Activated T-helper 2 cell treated with anti-CD3 and anti-CD28 coated beads, Interferon-gamma antibody, Interleukin-2, Interleukin-4, amounts not matched to agents 10 μg/mL and 5 μg/mL and 100 μg/mL, durations not matched to agents 14 hours and 24 hours and 36 hours (primary cell): ENCODE data around the gene SPOCK3. TPM values are rescaled to one million over a fixed set of nuclear protein-coding genes. Genes with fewer than 3 reads are reported as not detected.

ENCODE experiments used
- DNase-seq: peaks from one replicate; pipeline ENCODE4 v3.0.0; 2021; ENCODE audit warnings: low spot score
- H3K27ac Mint-ChIP-seq: one replicate; pipeline ENCODE4 v1.8.0; 2021; ENCODE audit warnings: mixed read lengths
- H3K27me3 Mint-ChIP-seq: one replicate; pipeline ENCODE4 v1.8.0; 2021; ENCODE audit warnings: low read depth, mixed read lengths
- H3K36me3 Mint-ChIP-seq: one replicate; pipeline ENCODE4 v1.8.0; 2021; ENCODE audit warnings: low read depth, mixed read lengths
- H3K4me1 Mint-ChIP-seq: one replicate; pipeline ENCODE4 v1.8.0; 2021; ENCODE audit warnings: low read depth, mixed read lengths
- H3K4me3 Mint-ChIP-seq: one replicate; pipeline ENCODE4 v1.8.0; 2021; ENCODE audit warnings: low read depth, mild to moderate bottlenecking, moderate library complexity, mixed read lengths
- H3K9me3 Mint-ChIP-seq: one replicate; pipeline ENCODE4 v1.8.0; 2021; ENCODE audit warnings: mixed read lengths
- intact Hi-C: fragments of 100-400 bp; cut with micrococcal nuclease; formaldehyde crosslinking; loops from one replicate; pipeline ENCODE4 v1.15.1; 2023
- total RNA-seq: library from RNA; stranded (reverse); gene quantifications from 2 replicates; pipeline ENCODE4 v1.2.3, GENCODE V29; 2022

SPOCK3 gene
- total RNA-seq, 1 donor from 2014 or later, result not detected

GRCh38 chr4:167021545-167022155 is 212.6 kb downstream of the SPOCK3 start:
- Mint-ChIP-seq H3K36me3 (no peaks in the 10 kb centered on the region), H3K27me3 (no peaks in the 10 kb centered on the region), H3K4me1 (no peaks in the 10 kb centered on the region), H3K9me3 (no peaks in the 10 kb centered on the region), H3K27ac (no peak overlapping the region), H3K4me3 (no peak overlapping the region)
- DNase-seq, result peak; percentile 11
- intact Hi-C loops, result loop anchor here (1.0 to 2.0 kb wide), 4 partner anchors 269 to 1133 kb away; no protein-coding TSS in a partner anchor

DNA sequence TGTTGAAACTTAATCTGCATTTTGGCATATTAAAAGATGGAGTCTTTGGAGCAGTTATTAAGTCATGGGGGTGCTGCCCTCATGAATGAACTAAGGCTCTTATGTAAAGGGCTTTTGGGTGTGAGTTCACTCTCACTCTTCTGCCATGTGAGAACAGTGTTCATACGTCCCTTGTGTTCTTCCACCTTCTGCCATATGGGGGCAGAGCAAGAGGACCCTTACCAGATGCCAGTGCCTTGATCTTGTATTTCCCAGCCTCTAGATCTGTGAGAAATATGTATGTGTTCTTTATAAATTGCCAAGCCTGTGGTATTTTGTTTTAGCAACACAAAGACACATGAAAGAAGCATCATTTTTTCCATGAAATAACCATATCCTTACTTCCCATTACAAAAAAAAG is 213.9 kb downstream of the SPOCK3 start:
- Mint-ChIP-seq H3K4me3 (no peak overlapping the region), H3K36me3 (no peaks in the 10 kb centered on the region), H3K9me3 (no peaks in the 10 kb centered on the region), H3K27ac (no peak overlapping the region), H3K4me1 (no peaks in the 10 kb centered on the region), H3K27me3 (no peaks in the 10 kb centered on the region)
- intact Hi-C loops, result loop anchor here (2.0 kb wide), 2 partner anchors 270 to 1056 kb away; no protein-coding TSS in a partner anchor
- no peak for DNase-seq

DNA sequence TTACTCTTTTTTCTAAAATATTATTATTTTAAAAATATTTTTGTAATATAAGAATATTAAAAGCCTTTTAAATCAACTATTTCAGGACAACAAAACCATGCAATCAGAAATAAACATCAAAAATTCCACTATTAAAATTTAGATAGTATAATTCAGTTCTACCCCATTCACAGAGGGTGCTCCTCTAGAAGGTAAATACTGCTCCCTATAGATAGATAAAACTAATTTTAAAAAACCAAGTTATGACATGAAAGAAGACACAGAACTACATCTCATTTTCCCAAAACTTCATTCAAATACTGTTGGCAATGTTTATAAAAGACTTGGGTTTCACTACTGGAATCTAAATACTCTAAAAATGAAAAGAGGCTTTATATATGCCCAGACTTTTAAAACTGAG is 219.3 kb downstream of the SPOCK3 start:
- no peak overlapping the region for H3K27ac Mint-ChIP-seq
- no peak for DNase-seq
- no peaks in the 10 kb centered on the region for H3K4me1 Mint-ChIP-seq
- H3K4me3 Mint-ChIP-seq, result no peak overlapping the region
- H3K9me3 Mint-ChIP-seq, result no peaks in the 10 kb centered on the region
- no peaks in the 10 kb centered on the region for H3K36me3 Mint-ChIP-seq
- intact Hi-C loops, result no loop called here
- H3K27me3 Mint-ChIP-seq, result no peaks in the 10 kb centered on the region

- Mint-ChIP-seq H3K27me3 (no peaks in the 10 kb centered on the region), H3K36me3 (no peaks in the 10 kb centered on the region), H3K4me1 (no peaks in the 10 kb centered on the region), H3K9me3 (no peaks in the 10 kb centered on the region), H3K27ac (no peak overlapping the region), H3K4me3 (no peak overlapping the region)
- intact Hi-C loops, result no loop called here
- DNase-seq, result no peak
Observed at GRCh38 chr4:167003326-167003725, 231.0 kb downstream of the SPOCK3 start.

GRCh38 chr4:167000141-167000852 is 234.0 kb downstream of the SPOCK3 start:
- H3K27ac Mint-ChIP-seq, result no peak overlapping the region
- no peaks in the 10 kb centered on the region for H3K4me1 Mint-ChIP-seq
- H3K27me3 Mint-ChIP-seq, result no peaks in the 10 kb centered on the region
- no peak for DNase-seq
- no peaks in the 10 kb centered on the region for H3K36me3 Mint-ChIP-seq
- no peaks in the 10 kb centered on the region for H3K9me3 Mint-ChIP-seq
- no peak overlapping the region for H3K4me3 Mint-ChIP-seq
- intact Hi-C loops, result no loop called here

- H3K9me3 Mint-ChIP-seq, result no peaks in the 10 kb centered on the region
- no peaks in the 10 kb centered on the region for H3K4me1 Mint-ChIP-seq
- H3K36me3 Mint-ChIP-seq, result no peaks in the 10 kb centered on the region
- no peaks in the 10 kb centered on the region for H3K27me3 Mint-ChIP-seq
- H3K27ac Mint-ChIP-seq, result no peak overlapping the region
- intact Hi-C loops, result no loop called here
- DNase-seq, result no peak
- H3K4me3 Mint-ChIP-seq, result no peak overlapping the region
Observed at GRCh38 chr4:166996216-166996615, 238.1 kb downstream of the SPOCK3 start.

GRCh38 chr4:166994686-166995085 is 239.6 kb downstream of the SPOCK3 start:
- no peak overlapping the region for H3K4me3 Mint-ChIP-seq
- no peaks in the 10 kb centered on the region for H3K36me3 Mint-ChIP-seq

DNA sequence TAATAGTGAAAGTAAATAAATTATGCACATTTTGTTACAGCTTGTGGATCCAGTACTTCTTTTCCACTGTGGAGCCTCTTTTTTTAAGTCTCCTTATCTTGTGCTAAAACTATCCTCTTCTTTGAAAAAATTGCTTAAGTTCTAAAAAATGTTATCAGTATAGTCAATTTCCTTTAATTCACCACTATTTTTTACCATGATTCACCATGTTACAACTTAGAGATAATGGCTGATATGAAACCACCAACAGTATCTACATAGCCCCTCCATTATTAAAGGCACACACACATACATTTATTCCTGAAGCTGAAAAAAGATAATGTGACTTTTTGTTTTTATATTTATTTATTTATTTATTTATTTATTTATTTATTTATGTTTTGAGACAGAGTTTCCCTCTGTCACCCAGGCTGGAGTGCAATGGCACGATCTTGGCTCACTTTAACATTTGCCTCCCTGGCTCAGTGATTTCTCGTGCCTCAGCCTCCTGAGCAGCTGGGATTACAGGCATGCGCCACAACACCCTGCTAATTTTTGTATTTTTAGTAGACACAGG is 243.2 kb downstream of the SPOCK3 start:
- intact Hi-C loops, result no loop called here
- H3K36me3 Mint-ChIP-seq, result no peaks in the 10 kb centered on the region
- no peak overlapping the region for H3K4me3 Mint-ChIP-seq
- DNase-seq, result no peak
- H3K27ac Mint-ChIP-seq, result no peak overlapping the region
- no peaks in the 10 kb centered on the region for H3K9me3 Mint-ChIP-seq
- H3K4me1 Mint-ChIP-seq, result no peaks in the 10 kb centered on the region
- H3K27me3 Mint-ChIP-seq, result no peaks in the 10 kb centered on the region

More at GRCh38 chr4:166994686-166995085, 239.6 kb downstream of the SPOCK3 start:
- Mint-ChIP-seq H3K27me3 (no peaks in the 10 kb centered on the region), H3K27ac (no peak overlapping the region), H3K4me1 (no peaks in the 10 kb centered on the region), H3K9me3 (no peaks in the 10 kb centered on the region)
- no peak for DNase-seq
- intact Hi-C loops, result no loop called here

GRCh38 chr4:166989886-166990285 is 244.4 kb downstream of the SPOCK3 start:
- H3K36me3 Mint-ChIP-seq, result no peaks in the 10 kb centered on the region
- H3K27ac Mint-ChIP-seq, result no peak overlapping the region
- no peaks in the 10 kb centered on the region for H3K9me3 Mint-ChIP-seq
- DNase-seq, result no peak
- no peaks in the 10 kb centered on the region for H3K4me1 Mint-ChIP-seq
- intact Hi-C loops, result no loop called here
- H3K4me3 Mint-ChIP-seq, result no peak overlapping the region
- no peaks in the 10 kb centered on the region for H3K27me3 Mint-ChIP-seq

DNA sequence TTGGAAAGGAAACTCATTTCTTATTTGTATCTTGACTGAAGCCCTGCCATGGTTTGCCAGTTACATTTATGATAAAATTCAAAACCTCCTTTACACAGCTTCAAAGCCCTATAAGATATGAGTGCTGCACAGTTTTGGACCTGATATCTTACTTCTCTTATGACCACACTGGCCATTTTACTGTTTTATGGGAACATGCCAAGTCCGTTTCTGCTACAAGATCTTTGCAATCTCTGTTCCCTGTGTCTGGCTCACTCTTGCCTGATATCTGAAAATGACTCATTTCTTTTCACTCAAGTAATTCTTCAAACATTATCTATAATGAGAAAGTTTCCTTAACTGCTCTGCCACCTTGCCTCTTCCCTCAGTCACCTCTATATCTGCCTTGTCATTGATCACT is 247.3 kb downstream of the SPOCK3 start:
- Mint-ChIP-seq H3K4me1 (no peaks in the 10 kb centered on the region), H3K27me3 (no peaks in the 10 kb centered on the region), H3K27ac (no peak overlapping the region), H3K36me3 (no peaks in the 10 kb centered on the region), H3K9me3 (no peaks in the 10 kb centered on the region), H3K4me3 (no peak overlapping the region)
- intact Hi-C loops, result no loop called here
- no peak for DNase-seq

DNA sequence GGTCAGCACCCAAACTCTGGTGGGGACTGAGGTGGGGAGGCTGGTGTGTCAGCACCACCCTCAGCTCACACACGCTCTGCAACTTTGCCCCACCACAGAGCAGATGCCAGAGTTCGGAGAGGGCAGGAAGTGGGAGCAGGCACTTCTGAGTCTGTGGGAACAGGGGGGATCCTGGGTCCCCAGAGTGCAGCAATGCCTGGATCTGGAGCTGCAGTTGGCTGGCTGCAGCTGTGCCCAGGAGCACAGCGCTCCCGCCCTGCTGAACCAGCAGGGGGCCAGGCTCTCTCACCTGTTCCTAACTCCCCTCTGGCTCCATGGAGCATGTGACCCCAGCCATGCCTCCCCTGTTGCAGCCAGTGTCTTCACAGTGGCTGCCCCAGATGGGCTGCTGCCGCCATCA is 252.4 kb downstream of the SPOCK3 start:
- H3K4me3 Mint-ChIP-seq, result no peak overlapping the region
- no peaks in the 10 kb centered on the region for H3K9me3 Mint-ChIP-seq
- H3K27ac Mint-ChIP-seq, result no peak overlapping the region
- no peaks in the 10 kb centered on the region for H3K4me1 Mint-ChIP-seq
- intact Hi-C loops, result no loop called here
- no peaks in the 10 kb centered on the region for H3K27me3 Mint-ChIP-seq
- no peak for DNase-seq
- no peaks in the 10 kb centered on the region for H3K36me3 Mint-ChIP-seq

DNA sequence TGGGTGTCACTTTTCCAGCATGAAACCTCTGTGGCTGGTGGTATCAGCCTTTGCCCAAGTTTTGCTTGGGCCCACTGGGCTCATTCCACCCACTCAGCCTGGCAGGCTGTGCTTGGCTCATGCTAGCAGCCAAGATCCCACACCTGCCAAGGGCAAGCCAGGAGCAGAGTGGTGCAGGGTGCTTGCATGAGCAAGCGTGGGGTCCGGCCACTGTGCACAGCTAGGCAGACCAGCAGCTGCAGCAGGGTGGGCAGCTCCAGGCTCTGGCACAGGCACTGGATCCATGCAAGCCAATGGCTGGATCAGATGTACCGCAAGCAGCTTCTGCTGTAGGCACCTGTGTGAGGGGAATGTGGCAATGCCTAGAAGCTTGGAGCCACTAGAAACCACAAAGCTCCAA is 253.9 kb downstream of the SPOCK3 start:
- H3K36me3 Mint-ChIP-seq, result no peaks in the 10 kb centered on the region
- H3K4me1 Mint-ChIP-seq, result no peaks in the 10 kb centered on the region
- intact Hi-C loops, result no loop called here
- no peaks in the 10 kb centered on the region for H3K27me3 Mint-ChIP-seq
- no peak overlapping the region for H3K27ac Mint-ChIP-seq
- no peaks in the 10 kb centered on the region for H3K9me3 Mint-ChIP-seq
- no peak overlapping the region for H3K4me3 Mint-ChIP-seq
- no peak for DNase-seq

DNA sequence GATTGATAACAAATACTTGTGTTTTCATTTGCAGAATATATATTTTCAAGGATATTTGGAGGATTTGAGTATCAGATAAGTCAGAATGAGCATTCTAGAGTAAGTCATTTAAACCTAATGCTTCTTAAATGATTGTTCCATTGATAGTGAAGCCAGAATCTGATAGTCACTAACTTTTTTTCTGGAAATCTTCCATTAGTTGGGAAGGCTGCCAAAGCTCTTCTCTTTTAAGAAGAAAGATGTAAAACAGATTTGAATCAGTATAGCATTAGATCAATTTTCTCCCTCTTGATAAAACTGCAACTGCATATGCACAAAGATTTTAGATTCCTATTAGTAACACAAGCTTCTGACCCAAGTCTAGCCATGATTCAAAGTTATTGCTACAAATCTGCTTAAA is 256.7 kb downstream of the SPOCK3 start:
- Mint-ChIP-seq H3K4me1 (no peaks in the 10 kb centered on the region), H3K4me3 (no peak overlapping the region), H3K27me3 (no peaks in the 10 kb centered on the region), H3K36me3 (no peaks in the 10 kb centered on the region), H3K9me3 (no peaks in the 10 kb centered on the region), H3K27ac (no peak overlapping the region)
- no peak for DNase-seq
- intact Hi-C loops, result no loop called here
